Measurements from ENCODE around the gene ISLR2.
"Not testable (repeated sequence)": the region's sequence is repeated elsewhere in the genome, so short reads cannot be mapped to it uniquely, and the experiment has no call there.

The ISLR2 gene

GRCh38 chr15:74146277-74146800 lies 16.0 kb downstream of the ISLR2 start:
- no peaks in the 10 kb centered on the region for H3K36me3 ChIP-seq (ENCODE audit: control insufficient read depth, insufficient read depth, low read length)
- no peak overlapping the region for H3K27ac ChIP-seq (ENCODE audit: low read depth, low read length)
- H3K4me1 ChIP-seq (ENCODE audit: control insufficient read depth, insufficient read depth, low read length): no peaks in the 10 kb centered on the region
- no peak overlapping the region for H3K4me3 ChIP-seq (ENCODE audit: low read length)
- no peak overlapping the region for H3K9ac ChIP-seq (ENCODE audit: low read length)
- H3K27me3 ChIP-seq (ENCODE audit: control insufficient read depth, insufficient read depth, low read length): no peaks in the 10 kb centered on the region

GRCh38 chr15:74147051-74147450 lies 16.7 kb downstream of the ISLR2 start:
- Histone ChIP-seq H3K27ac (ENCODE audit: low read depth, low read length) (no peak overlapping the region), H3K4me1 (ENCODE audit: control insufficient read depth, insufficient read depth, low read length) (no peaks in the 10 kb centered on the region), H3K9ac (ENCODE audit: low read length) (no peak overlapping the region), H3K4me3 (ENCODE audit: low read length) (no peak overlapping the region), H3K36me3 (ENCODE audit: control insufficient read depth, insufficient read depth, low read length) (no peaks in the 10 kb centered on the region), H3K27me3 (ENCODE audit: control insufficient read depth, insufficient read depth, low read length) (no peaks in the 10 kb centered on the region)

- no peaks in the 10 kb centered on the region for H3K27me3 ChIP-seq (ENCODE audit: control insufficient read depth, insufficient read depth, low read length)
- peaks cover 24% of the 10 kb centered on the region for H3K4me1 ChIP-seq (ENCODE audit: control insufficient read depth, insufficient read depth, low read length)
- H3K36me3 ChIP-seq (ENCODE audit: control insufficient read depth, insufficient read depth, low read length): no peaks in the 10 kb centered on the region
- H3K27ac ChIP-seq (ENCODE audit: low read depth, low read length): peak overlapping the region; percentile 51
- no peak overlapping the region for H3K4me3 ChIP-seq (ENCODE audit: low read length)
- no peak overlapping the region for H3K9ac ChIP-seq (ENCODE audit: low read length)
Observed at GRCh38 chr15:74155766-74156417, 25.5 kb downstream of the ISLR2 start.

- no peak overlapping the region for H3K9ac ChIP-seq (ENCODE audit: low read length)
- H3K27me3 ChIP-seq (ENCODE audit: control insufficient read depth, insufficient read depth, low read length): no peaks in the 10 kb centered on the region
- H3K27ac ChIP-seq (ENCODE audit: low read depth, low read length): peak overlapping the region; percentile 24
- no peaks in the 10 kb centered on the region for H3K36me3 ChIP-seq (ENCODE audit: control insufficient read depth, insufficient read depth, low read length)
- peaks cover 24% of the 10 kb centered on the region for H3K4me1 ChIP-seq (ENCODE audit: control insufficient read depth, insufficient read depth, low read length)
- no peak overlapping the region for H3K4me3 ChIP-seq (ENCODE audit: low read length)
Observed at GRCh38 chr15:74156678-74157411, 26.5 kb downstream of the ISLR2 start.

DNA sequence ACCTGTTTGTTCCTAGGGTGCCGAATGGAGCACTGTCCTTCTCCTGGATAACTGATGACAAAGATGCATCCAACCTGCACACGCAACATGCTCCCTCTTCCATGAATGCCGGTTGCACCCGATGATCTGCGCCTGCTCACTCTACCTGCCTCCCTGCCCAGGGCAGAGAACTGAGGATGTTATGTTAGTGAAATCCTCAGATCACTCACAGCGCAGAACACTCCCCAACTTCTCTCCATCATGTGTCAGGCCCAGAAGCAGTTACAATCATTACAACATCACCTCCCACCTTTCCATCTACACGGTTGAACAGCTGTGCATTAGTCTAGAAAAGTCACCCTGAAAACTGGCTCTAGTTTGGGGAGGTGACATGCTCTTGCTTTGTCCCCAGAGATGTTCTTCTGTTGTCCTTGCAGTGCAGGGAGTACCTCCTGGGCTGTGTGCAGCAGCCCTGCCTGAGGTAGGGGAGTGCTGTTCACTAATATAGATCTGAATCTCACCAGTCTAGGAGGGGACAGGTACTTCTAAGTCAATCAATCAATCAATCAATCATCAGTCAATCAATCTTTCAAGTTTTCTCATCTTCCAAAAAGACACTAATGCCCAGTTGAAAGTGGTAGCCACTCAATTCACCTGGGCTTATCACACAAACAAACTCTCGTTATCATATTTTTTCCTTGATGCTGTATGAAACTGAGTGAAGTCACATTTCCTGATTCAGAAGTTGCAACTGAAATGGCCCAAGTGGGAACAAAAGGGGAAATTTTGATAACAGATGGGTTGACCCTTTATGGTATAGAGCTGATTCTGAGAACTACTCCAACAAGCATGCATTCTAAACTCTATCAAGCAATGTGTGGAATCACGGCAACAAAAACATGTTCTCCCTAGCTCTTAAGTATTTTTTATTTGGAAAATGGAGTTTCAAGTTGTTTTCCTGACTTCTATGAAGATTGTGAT lies 27.8 kb downstream of the ISLR2 start:
- H3K4me1 ChIP-seq (ENCODE audit: control insufficient read depth, insufficient read depth, low read length): peaks cover 24% of the 10 kb centered on the region
- H3K27me3 ChIP-seq (ENCODE audit: control insufficient read depth, insufficient read depth, low read length): no peaks in the 10 kb centered on the region
- H3K4me3 ChIP-seq (ENCODE audit: low read length): no peak overlapping the region
- H3K27ac ChIP-seq (ENCODE audit: low read depth, low read length): no peak overlapping the region
- H3K36me3 ChIP-seq (ENCODE audit: control insufficient read depth, insufficient read depth, low read length): no peaks in the 10 kb centered on the region
- H3K9ac ChIP-seq (ENCODE audit: low read length): no peak overlapping the region

DNA sequence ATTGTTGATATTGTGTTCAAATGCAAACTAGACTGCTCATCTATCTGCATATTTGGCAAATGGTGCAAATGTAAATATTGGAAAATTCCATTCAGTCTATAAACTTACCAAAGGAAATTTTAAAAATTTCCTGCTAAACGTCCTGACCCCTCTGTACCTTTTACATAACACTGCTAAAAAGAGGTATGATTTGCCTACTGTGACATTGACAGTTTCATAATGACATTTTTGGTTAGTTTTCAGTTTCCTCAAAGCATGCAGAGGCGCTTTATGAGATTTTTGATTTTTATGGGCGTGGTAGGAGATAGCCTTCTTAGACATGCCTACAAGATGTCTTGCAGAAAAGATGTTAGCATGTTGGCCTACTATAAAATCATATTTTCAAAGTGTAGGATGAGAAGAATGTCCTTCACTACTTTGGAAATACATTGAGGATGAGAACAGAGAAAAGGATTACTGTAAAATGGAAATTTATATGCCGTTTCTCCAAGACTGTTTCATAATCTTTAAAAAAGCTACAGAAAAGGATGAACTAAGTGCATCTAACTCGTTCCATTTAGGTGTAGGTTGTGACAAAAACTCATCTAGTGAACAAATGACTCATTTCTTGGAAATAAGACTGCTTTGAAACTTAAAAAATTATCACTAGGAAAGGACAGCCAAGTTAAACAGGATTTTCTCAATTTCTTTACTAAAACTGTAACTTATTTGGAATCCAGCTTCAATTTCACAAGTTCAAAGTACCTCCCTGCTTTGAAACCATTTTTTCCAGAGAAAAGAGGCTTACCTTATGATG lies 28.7 kb downstream of the ISLR2 start:
- H3K27me3 ChIP-seq (ENCODE audit: control insufficient read depth, insufficient read depth, low read length): no peaks in the 10 kb centered on the region

DNA sequence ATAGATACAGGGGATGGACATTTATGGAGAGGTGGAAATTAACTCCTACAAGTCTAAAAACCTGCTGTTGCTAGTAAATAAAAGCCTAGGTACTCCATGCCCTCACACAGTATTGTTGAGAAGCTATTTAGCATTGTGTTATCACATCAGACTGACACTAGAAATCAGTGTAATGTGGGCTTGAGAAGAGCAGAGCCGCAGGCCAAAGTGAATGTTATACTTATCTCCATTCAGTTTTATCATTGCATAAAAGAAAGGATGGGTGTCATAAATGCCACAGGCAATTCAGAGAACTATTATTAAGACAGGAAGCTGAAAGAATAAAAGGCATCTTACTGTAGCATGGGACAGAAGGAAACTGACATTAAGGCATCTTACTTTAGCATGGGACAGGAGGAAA lies 29.4 kb downstream of the ISLR2 start:
- H3K4me1 ChIP-seq (ENCODE audit: control insufficient read depth, insufficient read depth, low read length): peaks cover 24% of the 10 kb centered on the region
- H3K27me3 ChIP-seq (ENCODE audit: control insufficient read depth, insufficient read depth, low read length): no peaks in the 10 kb centered on the region
- H3K36me3 ChIP-seq (ENCODE audit: control insufficient read depth, insufficient read depth, low read length): no peaks in the 10 kb centered on the region
- no peak overlapping the region for H3K4me3 ChIP-seq (ENCODE audit: low read length)
- H3K27ac ChIP-seq (ENCODE audit: low read depth, low read length): no peak overlapping the region
- no peak overlapping the region for H3K9ac ChIP-seq (ENCODE audit: low read length)

More for the DNA sequence above, 28.7 kb downstream of the ISLR2 start:
- no peak overlapping the region for H3K9ac ChIP-seq (ENCODE audit: low read length)
- no peaks in the 10 kb centered on the region for H3K36me3 ChIP-seq (ENCODE audit: control insufficient read depth, insufficient read depth, low read length)
- H3K27ac ChIP-seq (ENCODE audit: low read depth, low read length): no peak overlapping the region
- no peak overlapping the region for H3K4me3 ChIP-seq (ENCODE audit: low read length)
- peaks cover 24% of the 10 kb centered on the region for H3K4me1 ChIP-seq (ENCODE audit: control insufficient read depth, insufficient read depth, low read length)

- not testable (repeated sequence) for H3K36me3 ChIP-seq (ENCODE audit: control insufficient read depth, insufficient read depth, low read length); H3K27me3 ChIP-seq (ENCODE audit: control insufficient read depth, insufficient read depth, low read length); H3K9ac ChIP-seq (ENCODE audit: low read length); H3K27ac ChIP-seq (ENCODE audit: low read depth, low read length); H3K4me3 ChIP-seq (ENCODE audit: low read length)
- peaks cover 24% of the 10 kb centered on the region for H3K4me1 ChIP-seq (ENCODE audit: control insufficient read depth, insufficient read depth, low read length)
Observed at GRCh38 chr15:74160390-74160789, 30.0 kb downstream of the ISLR2 start.

GRCh38 chr15:74162195-74162536 lies 31.8 kb downstream of the ISLR2 start:
- H3K9ac ChIP-seq (ENCODE audit: low read length); H3K27me3 ChIP-seq (ENCODE audit: control insufficient read depth, insufficient read depth, low read length); H3K4me3 ChIP-seq (ENCODE audit: low read length); H3K36me3 ChIP-seq (ENCODE audit: control insufficient read depth, insufficient read depth, low read length); H3K27ac ChIP-seq (ENCODE audit: low read depth, low read length): not testable (repeated sequence)
- peaks cover 10% of the 10 kb centered on the region for H3K4me1 ChIP-seq (ENCODE audit: control insufficient read depth, insufficient read depth, low read length)

- no peak overlapping the region for H3K4me3 ChIP-seq (ENCODE audit: low read length)
- no peak overlapping the region for H3K27ac ChIP-seq (ENCODE audit: low read depth, low read length)
- H3K9ac ChIP-seq (ENCODE audit: low read length): no peak overlapping the region
- H3K4me1 ChIP-seq (ENCODE audit: control insufficient read depth, insufficient read depth, low read length): peaks cover 3% of the 10 kb centered on the region
- H3K27me3 ChIP-seq (ENCODE audit: control insufficient read depth, insufficient read depth, low read length): no peaks in the 10 kb centered on the region
- no peaks in the 10 kb centered on the region for H3K36me3 ChIP-seq (ENCODE audit: control insufficient read depth, insufficient read depth, low read length)
Observed at GRCh38 chr15:74165461-74165860, 35.1 kb downstream of the ISLR2 start.

GRCh38 chr15:74167891-74168331 lies 37.5 kb downstream of the ISLR2 start:
- Histone ChIP-seq H3K4me1 (ENCODE audit: control insufficient read depth, insufficient read depth, low read length) (peaks cover 12% of the 10 kb centered on the region), H3K9ac (ENCODE audit: low read length) (no peak overlapping the region), H3K27ac (ENCODE audit: low read depth, low read length) (no peak overlapping the region), H3K36me3 (ENCODE audit: control insufficient read depth, insufficient read depth, low read length) (no peaks in the 10 kb centered on the region), H3K27me3 (ENCODE audit: control insufficient read depth, insufficient read depth, low read length) (no peaks in the 10 kb centered on the region), H3K4me3 (ENCODE audit: low read length) (no peak overlapping the region)
